Measurements from ENCODE around the gene BRSK2.
"Not testable (repeated sequence)": the region's sequence is repeated elsewhere in the genome, so short reads cannot be mapped to it uniquely, and the experiment has no call there.

The BRSK2 gene

DNA sequence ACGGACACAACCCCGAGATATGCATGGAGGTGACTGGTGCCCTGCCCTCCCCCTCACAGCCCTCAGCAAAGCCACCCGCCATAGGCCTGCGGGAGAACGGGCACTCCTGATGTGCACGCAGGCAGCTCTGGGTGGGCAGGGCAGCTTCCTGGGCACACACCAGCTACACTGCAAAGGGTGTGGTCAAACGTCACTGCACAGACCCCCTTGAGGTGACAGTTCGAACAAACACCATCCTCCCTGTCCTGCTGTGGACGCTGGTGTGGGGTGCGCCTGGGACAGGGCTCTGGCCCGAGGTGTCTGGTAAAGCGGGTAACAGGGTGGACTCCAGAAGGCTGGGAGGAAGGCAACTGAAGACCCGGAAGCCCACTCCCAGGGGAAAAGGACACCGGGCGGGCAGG is 118.8 kb downstream of the BRSK2 start:
- TF ChIP-seq, protein P1, sequence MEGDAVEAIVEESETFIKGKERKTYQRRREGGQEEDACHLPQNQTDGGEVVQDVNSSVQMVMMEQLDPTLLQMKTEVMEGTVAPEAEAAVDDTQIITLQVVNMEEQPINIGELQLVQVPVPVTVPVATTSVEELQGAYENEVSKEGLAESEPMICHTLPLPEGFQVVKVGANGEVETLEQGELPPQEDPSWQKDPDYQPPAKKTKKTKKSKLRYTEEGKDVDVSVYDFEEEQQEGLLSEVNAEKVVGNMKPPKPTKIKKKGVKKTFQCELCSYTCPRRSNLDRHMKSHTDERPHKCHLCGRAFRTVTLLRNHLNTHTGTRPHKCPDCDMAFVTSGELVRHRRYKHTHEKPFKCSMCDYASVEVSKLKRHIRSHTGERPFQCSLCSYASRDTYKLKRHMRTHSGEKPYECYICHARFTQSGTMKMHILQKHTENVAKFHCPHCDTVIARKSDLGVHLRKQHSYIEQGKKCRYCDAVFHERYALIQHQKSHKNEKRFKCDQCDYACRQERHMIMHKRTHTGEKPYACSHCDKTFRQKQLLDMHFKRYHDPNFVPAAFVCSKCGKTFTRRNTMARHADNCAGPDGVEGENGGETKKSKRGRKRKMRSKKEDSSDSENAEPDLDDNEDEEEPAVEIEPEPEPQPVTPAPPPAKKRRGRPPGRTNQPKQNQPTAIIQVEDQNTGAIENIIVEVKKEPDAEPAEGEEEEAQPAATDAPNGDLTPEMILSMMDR (IDR thresholded peaks at IDR 0.05; ENCODE audit: low read depth, low read length, missing control alignments) = no peak
- H3K4me3 ChIP-seq (ENCODE audit: low read depth, low read length) = no peak overlapping the region
- DNase-seq (ENCODE audit: low read depth) = no peak

- no peak for DNase-seq (ENCODE audit: low read depth)
- TF ChIP-seq, protein P1 (IDR thresholded peaks at IDR 0.05; ENCODE audit: low read depth, low read length, missing control alignments) = no peak
- no peak overlapping the region for H3K4me3 ChIP-seq (ENCODE audit: low read depth, low read length)
Measured at GRCh38 chr11:1508986-1509385, 119.3 kb downstream of the BRSK2 start.

DNA sequence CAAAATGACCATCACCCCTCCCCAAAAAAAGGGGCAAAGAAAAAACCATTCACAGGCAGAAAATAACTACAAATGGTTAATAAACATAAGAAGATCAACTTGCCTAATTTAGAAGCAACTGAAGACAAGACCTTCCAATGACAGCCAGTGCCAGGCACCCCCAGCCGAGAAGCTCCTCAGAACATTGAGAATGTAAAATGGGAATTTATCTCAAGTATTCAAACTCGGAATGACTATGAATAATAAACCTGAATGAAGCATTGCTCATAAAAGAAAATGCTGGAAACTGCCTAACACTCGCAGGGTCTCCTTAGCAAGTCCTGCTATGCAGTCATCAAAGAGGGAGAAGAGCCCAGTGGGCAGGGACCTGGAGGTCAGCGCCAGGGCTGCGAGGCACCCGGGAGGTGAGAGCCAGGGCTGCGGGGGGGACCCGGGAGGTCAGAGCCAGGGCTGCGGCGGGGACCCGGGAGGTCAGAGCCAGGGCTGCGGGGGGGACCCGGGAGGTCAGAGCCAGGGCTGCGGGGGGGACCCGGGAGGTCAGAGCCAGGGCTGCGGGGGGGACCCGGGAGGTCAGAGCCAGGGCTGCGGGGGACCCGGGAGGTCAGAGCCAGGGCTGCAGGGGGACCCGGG is 120.0 kb downstream of the BRSK2 start:
- no peak overlapping the region for H3K4me3 ChIP-seq (ENCODE audit: low read depth, low read length)
- TF ChIP-seq, protein P1 (IDR thresholded peaks at IDR 0.05; ENCODE audit: low read depth, low read length, missing control alignments) = no peak
- DNase-seq (ENCODE audit: low read depth) = no peak

DNA sequence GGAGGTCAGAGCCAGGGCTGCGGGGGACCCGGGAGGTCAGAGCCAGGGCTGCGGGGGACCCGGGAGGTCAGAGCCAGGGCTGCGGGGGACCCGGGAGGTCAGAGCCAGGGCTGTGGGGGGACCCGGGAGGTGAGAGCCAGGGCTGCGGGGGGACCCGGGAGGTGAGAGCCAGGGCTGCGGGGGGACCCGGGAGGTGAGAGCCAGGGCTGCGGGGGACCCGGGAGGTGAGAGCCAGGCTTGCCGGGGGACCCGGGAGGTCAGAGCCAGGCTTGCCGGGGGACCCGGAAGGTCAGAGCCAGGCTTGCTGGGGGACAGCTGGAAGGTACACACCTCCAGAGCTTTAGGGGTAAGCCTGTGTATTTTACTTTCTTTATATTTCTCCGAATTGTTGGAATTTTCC is 120.6 kb downstream of the BRSK2 start:
- not testable (repeated sequence) for H3K4me3 ChIP-seq (ENCODE audit: low read depth, low read length); DNase-seq (ENCODE audit: low read depth)

- TF ChIP-seq, protein P1 (IDR thresholded peaks at IDR 0.05; ENCODE audit: low read depth, low read length, missing control alignments) = no peak
- DNase-seq (ENCODE audit: low read depth) = no peak
- no peak overlapping the region for H3K4me3 ChIP-seq (ENCODE audit: low read depth, low read length)
Measured at GRCh38 chr11:1510928-1511327, 121.2 kb downstream of the BRSK2 start.

DNA sequence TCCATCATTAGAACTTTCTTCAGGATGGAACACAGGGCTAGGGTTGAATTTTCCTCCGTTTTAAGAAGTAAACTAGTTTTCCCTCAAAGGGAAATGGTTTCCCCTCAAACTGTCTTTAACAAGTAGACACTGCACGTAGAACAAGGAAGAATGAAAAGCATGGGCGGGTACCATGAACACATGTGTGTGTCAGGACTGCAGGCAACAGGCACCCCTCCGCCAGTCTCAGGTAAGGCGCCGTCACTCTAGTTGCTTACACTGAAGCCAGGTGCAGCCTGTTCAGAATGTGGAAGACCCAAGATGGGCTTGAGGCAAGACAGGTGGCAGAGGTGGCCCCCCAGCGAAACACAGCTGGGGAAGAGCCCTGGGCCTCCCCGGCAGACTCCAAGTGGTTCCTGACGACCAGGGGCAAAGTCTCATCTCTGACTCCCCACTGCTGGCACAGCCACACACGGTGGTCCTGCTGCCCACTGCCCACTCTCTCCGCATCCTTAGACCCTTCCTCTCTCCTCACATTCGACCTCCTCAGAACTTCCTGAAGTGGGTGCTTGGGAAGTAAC is 122.3 kb downstream of the BRSK2 start:
- TF ChIP-seq, protein P1 (IDR thresholded peaks at IDR 0.05; ENCODE audit: low read depth, low read length, missing control alignments) = no peak
- no peak overlapping the region for H3K4me3 ChIP-seq (ENCODE audit: low read depth, low read length)
- DNase-seq (ENCODE audit: low read depth) = no peak

Data from GM12864 (cell line).